HG02610 (cell line): ENCODE results near the gene NKD1.
"Not testable (repeated sequence)": the region's sequence is repeated elsewhere in the genome, so short reads cannot be mapped to it uniquely, and the experiment has no call there.

ENCODE experiments used
- ATAC-seq: cut with Tn5 transposase; IDR thresholded peaks from one replicate; pipeline ENCODE4 v1.9.1; 2021; ENCODE audit warnings: mild to moderate bottlenecking, moderate library complexity; ENCODE audit not compliant: unreplicated experiment

The NKD1 gene

DNA sequence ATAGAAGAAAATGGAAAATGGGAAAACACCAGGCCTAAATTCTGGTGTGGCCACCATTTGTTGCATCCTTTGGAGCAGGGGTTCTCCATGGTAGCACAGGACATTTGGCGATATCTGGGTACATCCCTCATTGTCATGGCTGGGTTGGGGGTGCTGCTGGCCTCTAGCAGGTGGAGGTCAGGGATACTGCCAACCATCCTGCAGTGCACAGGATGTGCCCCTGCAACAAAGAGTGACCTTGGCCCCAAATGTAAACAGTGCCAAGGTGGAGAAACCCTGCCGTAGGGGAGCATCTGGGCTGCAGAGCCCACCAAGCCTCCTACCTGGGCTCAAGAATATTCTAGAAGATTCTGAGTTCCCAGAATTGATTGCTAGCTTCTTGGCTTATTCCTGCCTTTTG, 27.5 kb downstream of the NKD1 start:
- no peak for ATAC-seq

GRCh38 chr16:50576403-50577113, 28.4 kb downstream of the NKD1 start:
- ATAC-seq = no peak

DNA sequence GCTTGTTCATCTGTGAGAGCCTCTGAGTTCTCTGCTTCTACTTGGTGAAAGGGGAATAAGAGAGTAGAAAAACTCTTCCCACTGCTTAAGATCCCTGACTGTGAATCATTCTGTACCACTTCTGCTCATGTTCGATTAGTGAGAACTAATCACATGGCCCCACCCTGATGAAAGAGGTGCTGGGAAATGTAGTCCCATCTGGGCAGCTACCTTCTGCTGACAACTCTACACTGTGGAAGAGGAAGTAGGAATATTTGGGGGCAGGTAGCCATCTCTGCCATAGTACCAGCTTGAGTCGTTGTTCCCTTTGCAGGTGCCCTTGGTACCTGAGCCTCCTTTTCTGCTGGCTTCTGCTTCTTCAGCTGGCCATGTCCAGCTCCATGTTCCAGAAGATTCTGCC, 29.9 kb downstream of the NKD1 start:
- ATAC-seq = no peak

DNA sequence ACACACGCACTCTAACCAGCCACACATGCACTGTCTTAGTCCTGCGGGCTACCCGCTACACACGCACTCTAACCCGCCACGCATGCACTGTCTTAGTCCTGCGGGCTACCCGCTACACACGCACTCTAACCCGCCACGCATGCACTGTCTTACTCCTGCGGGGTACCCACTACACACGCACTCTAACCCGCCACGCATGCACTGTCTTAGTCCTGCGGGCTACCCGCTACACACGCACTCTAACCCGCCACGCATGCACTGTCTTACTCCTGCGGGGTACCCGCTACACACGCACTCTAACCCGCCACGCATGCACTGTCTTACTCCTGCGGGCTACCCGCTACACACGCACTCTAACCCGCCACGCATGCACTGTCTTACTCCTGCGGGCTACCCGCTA, 31.2 kb downstream of the NKD1 start:
- ATAC-seq = not testable (repeated sequence)

GRCh38 chr16:50580180-50580798, 32.1 kb downstream of the NKD1 start:
- no peak for ATAC-seq

DNA sequence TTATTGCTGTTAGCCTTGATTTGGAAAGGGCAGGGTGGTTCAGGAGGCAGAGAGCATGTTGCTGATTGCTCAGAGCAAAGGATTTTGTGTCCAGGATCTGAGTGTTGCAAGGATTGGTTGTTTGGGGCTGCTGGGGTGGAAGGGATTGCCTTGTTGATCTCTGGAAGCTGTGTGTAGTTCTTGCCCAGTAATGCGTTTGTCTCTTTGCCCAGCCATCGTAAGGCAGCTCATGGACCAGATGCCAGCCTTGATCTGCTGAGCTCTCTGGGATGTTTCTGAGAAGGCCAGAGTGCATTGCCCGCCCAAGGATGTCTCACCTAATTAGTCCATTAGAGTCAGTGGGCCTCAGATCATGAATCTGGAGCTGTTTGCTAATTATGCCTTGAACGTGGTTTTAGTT, 33.6 kb downstream of the NKD1 start:
- ATAC-seq = no peak

DNA sequence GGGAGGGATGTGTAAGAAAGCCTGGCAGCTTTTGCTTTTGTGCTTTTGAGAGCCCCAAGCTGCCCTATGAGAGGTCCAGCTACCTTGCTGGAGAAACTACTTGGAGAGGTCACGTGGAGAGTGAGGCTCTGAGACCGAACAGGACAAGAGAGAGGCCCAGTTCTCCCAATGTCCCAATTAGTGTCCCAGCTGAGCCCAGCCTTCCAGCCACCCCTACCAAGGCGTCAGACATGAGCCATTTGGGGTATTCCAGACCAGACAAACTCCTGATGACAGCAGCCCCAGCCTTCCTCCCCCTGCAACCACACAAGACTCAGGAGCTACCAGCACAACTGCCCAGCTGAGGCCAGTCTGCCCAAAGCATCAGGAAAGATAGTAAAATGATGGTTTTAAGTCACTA, 35.0 kb downstream of the NKD1 start:
- ATAC-seq = no peak

GRCh38 chr16:50584033-50584722, 36.0 kb downstream of the NKD1 start:
- no peak for ATAC-seq

DNA sequence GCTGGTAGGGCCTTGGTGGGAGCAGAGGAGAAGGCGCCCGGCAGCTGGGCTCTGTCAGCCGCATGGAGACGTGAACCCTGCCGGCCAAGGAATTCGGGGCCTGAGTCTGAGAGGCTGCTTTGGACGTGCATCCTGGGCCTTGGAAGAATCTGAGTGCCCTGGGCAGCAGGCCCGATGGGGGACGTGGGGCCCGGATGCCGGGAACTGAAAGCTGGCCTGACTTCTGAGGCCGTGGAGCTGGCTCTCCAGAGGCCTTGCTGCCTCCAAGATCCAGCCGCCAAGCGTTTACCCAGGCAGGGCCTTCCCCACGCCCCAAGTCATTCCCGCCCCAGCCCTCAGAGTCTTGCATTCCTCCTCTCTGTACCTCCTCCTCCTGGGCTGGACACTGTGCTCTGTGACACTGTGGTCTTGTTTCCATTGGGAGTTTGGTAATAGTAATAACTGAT, 37.2 kb downstream of the NKD1 start:
- ATAC-seq = no peak

- ATAC-seq = no peak
Measured at GRCh38 chr16:50587543-50587942, 39.3 kb downstream of the NKD1 start.

GRCh38 chr16:50588276-50588675, 40.1 kb downstream of the NKD1 start:
- ATAC-seq = no peak

GRCh38 chr16:50591209-50591608, 43.0 kb downstream of the NKD1 start:
- no peak for ATAC-seq

- ATAC-seq = no peak
Measured at GRCh38 chr16:50591800-50592771, 43.9 kb downstream of the NKD1 start.

- no peak for ATAC-seq
Measured at GRCh38 chr16:50592996-50593395, 44.8 kb downstream of the NKD1 start.

- ATAC-seq = no peak
Measured at GRCh38 chr16:50593410-50594150, 45.4 kb downstream of the NKD1 start.

DNA sequence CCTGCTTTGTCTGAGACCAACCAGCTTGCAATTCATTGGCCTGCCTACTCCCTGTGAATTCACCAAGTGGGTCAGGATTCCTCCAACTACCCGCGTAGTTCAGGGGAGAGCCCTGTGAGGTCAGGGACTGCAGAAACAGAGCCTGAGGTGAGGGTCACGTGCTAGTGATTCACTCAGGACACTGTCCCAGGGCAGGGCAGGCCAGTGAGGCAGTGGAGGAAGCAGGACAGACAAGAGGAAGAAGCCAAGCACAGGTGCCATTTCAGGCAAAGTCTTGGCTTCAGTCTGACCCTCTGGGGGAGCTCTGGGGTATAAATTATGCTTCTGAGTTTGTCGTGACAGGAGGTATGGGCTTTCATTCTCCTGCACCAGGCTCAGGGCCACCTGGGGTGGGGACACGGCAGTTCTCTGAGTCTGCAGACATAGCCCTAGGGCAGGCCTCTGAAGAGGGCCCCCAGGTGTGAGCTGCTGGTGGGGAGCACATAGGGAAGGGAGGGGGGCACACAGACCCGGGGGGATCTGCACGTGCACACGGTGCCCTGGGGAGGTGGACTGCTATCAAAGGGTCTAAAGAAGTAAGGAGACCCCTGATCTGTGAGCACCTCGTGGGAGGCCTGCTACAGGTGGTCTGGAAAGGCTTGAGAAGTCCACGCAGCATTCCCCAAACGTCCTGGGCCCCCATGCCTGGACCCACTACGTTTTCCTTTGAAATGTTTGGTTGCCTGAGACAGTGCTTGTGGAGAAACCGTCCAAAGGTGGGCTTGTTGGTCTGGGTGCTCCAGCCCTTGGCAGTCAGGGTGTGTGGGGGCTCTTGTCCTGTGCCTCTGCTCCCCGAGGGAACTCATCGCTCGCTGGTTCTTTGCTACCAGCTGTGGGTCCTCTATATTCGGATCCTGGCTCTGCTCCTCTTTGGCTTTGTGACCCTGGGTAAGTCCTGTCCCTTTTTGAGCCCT, 46.4 kb downstream of the NKD1 start:
- ATAC-seq = no peak

GRCh38 chr16:50595859-50596258, 47.7 kb downstream of the NKD1 start:
- no peak for ATAC-seq

- ATAC-seq = no peak
Measured at GRCh38 chr16:50596762-50597450, 48.7 kb downstream of the NKD1 start.
